Activated CD8-positive, alpha-beta T cell treated with anti-CD3 and anti-CD28 coated beads for 36 hours (primary cell): ENCODE data around the gene DCC. TPM values are rescaled to one million over a fixed set of nuclear protein-coding genes. Genes with fewer than 3 reads are reported as not detected.

ENCODE experiments used
- ATAC-seq: fragments of 200-7000 bp; cut with Tn5 transposase; one replicate; pipeline ENCODE4 v1.10.0; 2021; ENCODE audit warnings: mild to moderate bottlenecking, moderate library complexity
- CTCF ChIA-PET: fragments of 350-600 bp; sonication (Branson Sonifier 250); formaldehyde crosslinking; loops from one replicate; lab custom pipeline; 2021; ENCODE audit warnings: antibody characterized with exemption; lab: Charles Lee
- POLR2A ChIA-PET: fragments of 350-600 bp; sonication (Branson Sonifier 250); formaldehyde crosslinking; loops from one replicate; lab custom pipeline; 2021; ENCODE audit warnings: antibody characterized with exemption; lab: Charles Lee
- DNase-seq: peaks from one replicate; pipeline ENCODE4 v3.0.0-alpha.2; 2020
- H3K27ac Mint-ChIP-seq: one replicate; pipeline ENCODE4 v1.8.0; 2021; ENCODE audit warnings: mild to moderate bottlenecking, mixed read lengths
- H3K27me3 Mint-ChIP-seq: one replicate; pipeline ENCODE4 v1.8.0; 2021; ENCODE audit warnings: mixed read lengths
- H3K36me3 Mint-ChIP-seq: one replicate; pipeline ENCODE4 v1.8.0; 2021; ENCODE audit warnings: low read depth, mixed read lengths
- H3K4me1 Mint-ChIP-seq: one replicate; pipeline ENCODE4 v1.8.0; 2021; ENCODE audit warnings: low read depth, mixed read lengths
- H3K4me3 Mint-ChIP-seq: one replicate; pipeline ENCODE4 v1.8.0; 2021; ENCODE audit warnings: mild to moderate bottlenecking, moderate library complexity, mixed read lengths
- H3K9me3 Mint-ChIP-seq: one replicate; pipeline ENCODE4 v1.8.0; 2021; ENCODE audit warnings: mixed read lengths
- CTCF ChIP-seq: fragments of 200-600 bp; IDR thresholded peaks from one replicate; pipeline ENCODE4 v1.8.0; 2022; ENCODE audit warnings: antibody characterized with exemption, mild to moderate bottlenecking
- intact Hi-C: fragments of 100-400 bp; cut with micrococcal nuclease; formaldehyde crosslinking; loops from one replicate; pipeline ENCODE4 v1.10.0; 2022
- total RNA-seq, 2 experiments: library from RNA; stranded (reverse); gene quantifications; one replicate each; pipeline ENCODE4 v1.2.3, GENCODE V29; 2021

DCC gene
- total RNA-seq, 2 experiments from 2014 or later: not detected

- no peaks in the 10 kb centered on the region for H3K36me3 Mint-ChIP-seq
- no peak overlapping the region for H3K4me3 Mint-ChIP-seq
- CTCF ChIA-PET: no interaction called here
- no peak for TF ChIP-seq CTCF
- DNase-seq (no peak), ATAC-seq (no peak)
- H3K9me3 Mint-ChIP-seq: peaks cover 3% of the 10 kb centered on the region
- no peak overlapping the region for H3K27ac Mint-ChIP-seq
- no peaks in the 10 kb centered on the region for H3K27me3 Mint-ChIP-seq
- POLR2A ChIA-PET: no interaction called here
- H3K4me1 Mint-ChIP-seq: no peaks in the 10 kb centered on the region
- intact Hi-C loops: no loop called here
These were observed 339.4 kb downstream of the DCC start for GRCh38 chr18:52679354-52679753.

GRCh38 chr18:52682260-52682659, 342.3 kb downstream of the DCC start:
- no peak for DNase-seq
- Mint-ChIP-seq H3K36me3 (no peaks in the 10 kb centered on the region), H3K4me1 (no peaks in the 10 kb centered on the region), H3K9me3 (peaks cover 3% of the 10 kb centered on the region), H3K27ac (no peak overlapping the region), H3K4me3 (no peak overlapping the region), H3K27me3 (no peaks in the 10 kb centered on the region)
- no peak for TF ChIP-seq CTCF
- ATAC-seq: no peak
- ChIA-PET POLR2A (no interaction called here), CTCF (no interaction called here)
- intact Hi-C loops: no loop called here

- Mint-ChIP-seq H3K9me3 (peaks cover 3% of the 10 kb centered on the region), H3K36me3 (no peaks in the 10 kb centered on the region), H3K27me3 (no peaks in the 10 kb centered on the region), H3K27ac (no peak overlapping the region), H3K4me1 (no peaks in the 10 kb centered on the region), H3K4me3 (no peak overlapping the region)
- ChIA-PET CTCF (no interaction called here), POLR2A (no interaction called here)
- no peak for TF ChIP-seq CTCF
- intact Hi-C loops: no loop called here
- DNase-seq (no peak), ATAC-seq (no peak)
These were observed 345.3 kb downstream of the DCC start for GRCh38 chr18:52685316-52685715.

- no peak overlapping the region for H3K4me3 Mint-ChIP-seq
- CTCF ChIA-PET: no interaction called here
- intact Hi-C loops: no loop called here
- POLR2A ChIA-PET: no interaction called here
- H3K36me3 Mint-ChIP-seq: no peaks in the 10 kb centered on the region
- H3K27me3 Mint-ChIP-seq: no peaks in the 10 kb centered on the region
- TF ChIP-seq CTCF: no peak
- DNase-seq (no peak), ATAC-seq (no peak)
- H3K9me3 Mint-ChIP-seq: no peaks in the 10 kb centered on the region
- H3K27ac Mint-ChIP-seq: no peak overlapping the region
- no peaks in the 10 kb centered on the region for H3K4me1 Mint-ChIP-seq
These were observed 351.8 kb downstream of the DCC start for GRCh38 chr18:52691841-52692240.

- no peak for TF ChIP-seq CTCF
- H3K27me3 Mint-ChIP-seq: no peaks in the 10 kb centered on the region
- H3K4me3 Mint-ChIP-seq: no peak overlapping the region
- ATAC-seq: no peak
- H3K27ac Mint-ChIP-seq: no peak overlapping the region
- no peaks in the 10 kb centered on the region for H3K4me1 Mint-ChIP-seq
- POLR2A ChIA-PET: no interaction called here
- CTCF ChIA-PET: interaction anchor here (0.6 kb wide), 1 partner anchor 33 kb away, joined by 3 read pairs; no protein-coding TSS in a partner anchor
- peak; percentile 1 for DNase-seq
- no peaks in the 10 kb centered on the region for H3K9me3 Mint-ChIP-seq
- intact Hi-C loops: no loop called here
- no peaks in the 10 kb centered on the region for H3K36me3 Mint-ChIP-seq
These were observed 354.8 kb downstream of the DCC start for GRCh38 chr18:52694804-52695203.
